Measurements from ENCODE around the gene RAI2.

RAI2 gene

DNA sequence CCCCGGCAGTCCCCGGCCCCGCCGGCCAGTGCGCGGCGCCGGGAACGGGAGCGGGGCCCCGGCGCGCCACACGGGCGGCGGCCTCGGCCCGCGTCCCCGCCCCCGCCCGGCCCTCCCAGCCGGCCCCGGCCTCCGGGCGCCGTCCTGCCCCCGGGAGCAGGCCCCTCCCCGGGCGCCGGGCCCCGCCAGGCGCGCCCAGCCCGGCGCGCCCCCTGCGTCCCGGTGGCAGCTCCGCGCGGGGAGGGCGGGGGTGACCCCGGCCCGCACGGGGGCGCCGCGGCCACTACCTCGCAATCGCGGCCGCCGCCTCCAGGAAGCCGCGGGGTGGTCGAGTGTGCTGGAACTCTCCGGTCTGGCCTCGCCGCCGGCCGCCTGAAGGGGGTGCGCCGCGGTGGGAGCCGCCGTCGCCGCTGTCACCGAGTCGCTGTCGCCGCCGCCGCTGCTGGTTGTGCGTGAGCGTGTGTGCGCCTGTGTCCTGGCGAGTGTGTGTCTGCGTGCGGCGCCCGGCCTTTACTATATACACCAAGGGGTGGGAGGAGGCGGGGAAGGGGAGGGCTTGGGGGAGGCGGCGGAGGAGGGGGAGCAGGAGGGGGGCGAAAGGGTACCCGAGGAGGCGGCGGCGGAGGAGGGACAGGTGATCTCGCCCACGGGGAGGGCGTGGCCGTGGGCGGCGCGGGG is at the start of gene RAI2:
Gene RAI2, minus strand, starts transcription at position 488 of the 678 bp plus-strand sequence. CDS start 59,288 bp downstream, outside the sequence.
- peaks cover 42% of the 10 kb centered on the region for H3K27me3 Mint-ChIP-seq
- peak within 1 kb of the TSS; percentile 46 for H3K4me3 Mint-ChIP-seq

DNA sequence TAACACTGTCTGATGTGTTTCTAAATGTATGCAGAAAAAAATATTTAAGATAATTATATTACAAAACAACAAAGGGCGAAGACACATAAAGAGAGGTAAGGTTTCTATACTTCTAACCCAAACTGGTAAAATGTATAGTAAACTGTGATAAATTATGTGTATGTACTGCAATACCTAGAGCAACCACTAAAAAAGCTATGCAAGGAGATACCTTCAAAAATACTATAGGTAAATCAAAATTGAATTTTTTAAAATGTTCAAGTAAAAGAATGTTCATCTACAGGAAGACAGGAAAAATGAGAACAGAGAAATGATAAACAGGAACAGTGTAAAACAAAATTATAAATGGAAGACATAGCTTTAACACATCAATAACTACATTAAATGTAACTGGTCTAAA is 27.3 kb upstream of the RAI2 start:
- Mint-ChIP-seq H3K36me3 (no peaks in the 10 kb centered on the region), H3K27ac (no peak overlapping the region), H3K9me3 (no peaks in the 10 kb centered on the region), H3K27me3 (peaks cover 8% of the 10 kb centered on the region), H3K4me1 (no peaks in the 10 kb centered on the region), H3K4me3 (no peak overlapping the region)
- ATAC-seq = no peak

More for the DNA sequence above, at the start of gene RAI2:
- no peak for ATAC-seq
- H3K27ac Mint-ChIP-seq = no peak within 1 kb of the TSS
- peaks cover 6% of the 10 kb centered on the region for H3K4me1 Mint-ChIP-seq
- no peaks in the 10 kb centered on the region for H3K36me3 Mint-ChIP-seq
- H3K9me3 Mint-ChIP-seq = no peaks in the 10 kb centered on the region

GRCh38 chrX:17882680-17883079 is 21.6 kb upstream of the RAI2 start:
- Mint-ChIP-seq H3K4me1 (no peaks in the 10 kb centered on the region), H3K27ac (no peak overlapping the region), H3K4me3 (no peak overlapping the region), H3K36me3 (no peaks in the 10 kb centered on the region), H3K9me3 (peaks cover 7% of the 10 kb centered on the region), H3K27me3 (peaks cover 17% of the 10 kb centered on the region)
- ATAC-seq = no peak

DNA sequence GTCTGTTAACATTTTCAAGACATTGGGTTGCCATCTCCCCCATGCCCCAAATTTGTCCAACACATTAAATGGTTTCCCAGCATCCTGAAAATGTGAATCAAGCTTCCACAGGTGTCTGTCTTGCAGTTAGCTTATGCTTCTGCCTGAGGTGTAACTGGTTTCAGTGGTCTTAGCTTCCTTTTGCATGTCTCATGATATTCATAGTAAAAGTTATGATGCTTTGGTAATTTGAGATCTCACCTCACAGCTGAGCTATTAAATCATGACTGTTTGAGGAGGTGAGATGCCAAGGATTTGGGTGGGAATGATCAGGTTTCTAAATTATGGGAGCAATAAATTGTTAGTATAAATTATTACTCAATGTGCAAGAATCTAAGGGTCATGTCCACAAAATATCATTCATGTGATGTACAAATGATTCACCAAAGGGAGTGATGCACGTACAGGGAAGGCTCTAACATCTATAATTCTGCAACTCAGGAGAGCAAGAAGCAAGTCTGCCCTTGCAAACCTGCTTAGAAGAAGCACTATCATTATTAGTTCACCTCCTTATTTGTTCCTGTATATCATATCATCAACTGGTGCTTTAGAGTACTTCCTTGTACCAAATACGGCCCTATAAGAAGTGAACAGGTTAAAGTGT is 17.1 kb upstream of the RAI2 start:
- peaks cover 9% of the 10 kb centered on the region for H3K27me3 Mint-ChIP-seq
- H3K4me1 Mint-ChIP-seq = no peaks in the 10 kb centered on the region
- H3K36me3 Mint-ChIP-seq = no peaks in the 10 kb centered on the region
- ATAC-seq = no peak
- peaks cover 9% of the 10 kb centered on the region for H3K9me3 Mint-ChIP-seq
- no peak overlapping the region for H3K27ac Mint-ChIP-seq
- H3K4me3 Mint-ChIP-seq = no peak overlapping the region

DNA sequence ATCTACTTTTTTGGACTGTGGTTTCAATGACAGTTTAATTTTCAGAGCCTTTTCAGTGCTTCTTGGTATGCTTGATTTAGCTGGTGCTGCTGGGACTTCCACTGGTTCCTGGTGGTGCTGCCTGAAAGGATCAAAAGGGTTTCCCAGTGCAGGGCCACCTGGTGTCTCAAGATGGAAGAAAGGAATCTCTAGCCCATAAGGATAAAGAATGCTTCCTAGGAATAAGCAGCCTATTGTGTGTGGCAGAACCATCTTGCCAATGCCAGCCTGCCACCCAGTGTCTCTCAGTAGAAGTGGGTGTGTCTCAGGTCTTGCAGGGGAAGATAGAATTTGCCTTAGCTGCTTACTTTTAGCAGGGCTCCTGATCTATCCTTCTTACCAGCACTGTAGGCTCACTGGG is 15.0 kb upstream of the RAI2 start:
- H3K4me1 Mint-ChIP-seq = no peaks in the 10 kb centered on the region
- H3K4me3 Mint-ChIP-seq = no peak overlapping the region
- H3K27ac Mint-ChIP-seq = no peak overlapping the region

GRCh38 chrX:17869580-17869979 is 8.5 kb upstream of the RAI2 start:
- Mint-ChIP-seq H3K4me3 (no peak overlapping the region), H3K4me1 (no peaks in the 10 kb centered on the region), H3K27me3 (no peaks in the 10 kb centered on the region), H3K36me3 (no peaks in the 10 kb centered on the region), H3K9me3 (peaks cover 3% of the 10 kb centered on the region), H3K27ac (no peak overlapping the region)
- ATAC-seq = no peak

More for the DNA sequence above, 15.0 kb upstream of the RAI2 start:
- H3K9me3 Mint-ChIP-seq = peaks cover 3% of the 10 kb centered on the region
- no peaks in the 10 kb centered on the region for H3K36me3 Mint-ChIP-seq
- no peak for ATAC-seq
- H3K27me3 Mint-ChIP-seq = no peaks in the 10 kb centered on the region

DNA sequence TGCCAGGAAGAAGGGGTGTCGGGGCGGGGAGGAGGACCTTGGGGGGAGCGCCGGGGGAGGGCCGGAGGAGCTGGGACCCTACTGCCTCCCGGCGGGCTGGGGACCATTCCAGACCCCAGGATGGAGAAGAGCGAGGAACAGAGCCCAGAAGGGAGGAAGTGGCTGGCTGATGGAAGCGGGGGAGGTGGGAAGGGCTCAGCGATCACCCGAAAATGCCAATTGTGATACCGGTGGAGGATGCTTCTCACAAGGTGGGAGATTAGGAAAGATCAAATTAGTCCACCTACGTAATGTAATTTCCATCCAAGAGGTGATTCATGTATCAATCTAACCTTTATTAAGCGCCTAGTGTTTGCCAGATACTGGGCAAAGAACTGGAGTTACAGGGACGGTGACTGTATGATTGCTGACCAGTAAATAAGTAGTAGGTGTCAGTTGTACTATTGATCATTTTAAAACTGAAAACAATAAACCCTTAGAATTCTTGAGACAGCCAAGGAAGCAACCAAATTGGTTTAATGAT is 452 bp upstream of the RAI2 start:
- Mint-ChIP-seq H3K27me3 (peaks cover 42% of the 10 kb centered on the region), H3K4me1 (peaks cover 6% of the 10 kb centered on the region), H3K4me3 (no peak overlapping the region), H3K9me3 (no peaks in the 10 kb centered on the region), H3K36me3 (no peaks in the 10 kb centered on the region), H3K27ac (no peak overlapping the region)
- no peak for ATAC-seq

DNA sequence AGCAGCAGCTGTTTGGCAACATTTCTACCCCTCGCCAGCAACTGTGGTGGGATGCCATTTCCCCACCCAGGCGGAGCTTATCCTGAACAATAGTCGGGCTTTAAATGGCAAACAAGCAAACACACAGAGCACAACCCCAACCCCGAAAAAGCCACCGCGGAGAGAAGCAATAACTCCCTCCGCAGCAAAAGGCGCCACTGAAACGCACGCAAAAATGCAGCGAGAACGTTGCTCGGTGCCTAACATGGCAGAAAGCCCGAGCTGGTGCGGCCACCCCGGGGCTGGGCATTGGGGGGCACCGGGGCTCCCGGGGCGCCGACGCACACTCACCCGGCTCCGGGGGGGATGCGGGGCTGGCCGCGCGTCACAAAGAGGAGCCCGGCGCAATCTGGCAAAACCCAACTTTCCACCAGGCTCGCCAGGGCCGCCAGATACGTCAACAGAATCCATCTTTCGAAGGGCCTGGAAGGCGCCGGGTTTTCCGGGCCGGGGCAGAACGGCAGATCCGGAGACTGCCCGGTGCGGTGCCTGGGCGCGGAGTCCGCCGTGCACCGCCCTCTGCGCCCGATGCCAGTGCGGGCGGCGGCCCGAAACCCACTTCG is 818 bp downstream of the RAI2 start:
- Mint-ChIP-seq H3K36me3 (no peaks in the 10 kb centered on the region), H3K9me3 (no peaks in the 10 kb centered on the region), H3K27me3 (peaks cover 42% of the 10 kb centered on the region), H3K4me1 (peaks cover 6% of the 10 kb centered on the region), H3K27ac (no peak overlapping the region), H3K4me3 (no peak overlapping the region)
- ATAC-seq = no peak

GRCh38 chrX:17859609-17860178 is 1.4 kb downstream of the RAI2 start:
- H3K4me1 Mint-ChIP-seq = peaks cover 6% of the 10 kb centered on the region
- H3K27ac Mint-ChIP-seq = no peak overlapping the region
- ATAC-seq = no peak
- H3K27me3 Mint-ChIP-seq = peaks cover 42% of the 10 kb centered on the region
- no peaks in the 10 kb centered on the region for H3K36me3 Mint-ChIP-seq
- no peaks in the 10 kb centered on the region for H3K9me3 Mint-ChIP-seq
- no peak overlapping the region for H3K4me3 Mint-ChIP-seq

DNA sequence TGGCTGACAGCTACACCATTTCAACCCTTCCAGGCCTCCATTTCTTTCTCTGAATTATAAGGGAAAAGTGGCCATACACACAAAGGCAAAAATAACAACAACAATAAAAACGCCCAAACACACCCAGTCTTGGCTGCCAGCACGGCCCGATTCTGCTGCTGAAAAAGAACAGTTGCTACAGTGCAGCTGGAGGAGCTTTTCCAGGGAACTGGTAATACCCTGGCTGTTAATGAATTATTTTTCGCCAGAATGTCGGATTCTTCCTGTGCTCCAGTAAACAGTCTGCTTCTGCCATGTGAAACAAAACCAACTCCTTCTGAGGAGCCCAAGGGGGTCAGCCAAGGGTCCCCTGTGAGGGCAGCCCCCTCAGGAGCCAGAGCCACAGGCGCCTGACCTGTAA is 6.6 kb downstream of the RAI2 start:
- H3K27ac Mint-ChIP-seq = no peak overlapping the region
- no peaks in the 10 kb centered on the region for H3K36me3 Mint-ChIP-seq
- peaks cover 16% of the 10 kb centered on the region for H3K27me3 Mint-ChIP-seq

GRCh38 chrX:17854069-17854468 is 7.0 kb downstream of the RAI2 start:
- no peaks in the 10 kb centered on the region for H3K4me1 Mint-ChIP-seq
- H3K27ac Mint-ChIP-seq = no peak overlapping the region
- ATAC-seq = no peak
- no peak overlapping the region for H3K4me3 Mint-ChIP-seq
- no peaks in the 10 kb centered on the region for H3K9me3 Mint-ChIP-seq
- H3K36me3 Mint-ChIP-seq = no peaks in the 10 kb centered on the region
- peaks cover 14% of the 10 kb centered on the region for H3K27me3 Mint-ChIP-seq

More for the DNA sequence above, 6.6 kb downstream of the RAI2 start:
- no peaks in the 10 kb centered on the region for H3K9me3 Mint-ChIP-seq
- no peaks in the 10 kb centered on the region for H3K4me1 Mint-ChIP-seq
- no peak for ATAC-seq
- no peak overlapping the region for H3K4me3 Mint-ChIP-seq

DNA sequence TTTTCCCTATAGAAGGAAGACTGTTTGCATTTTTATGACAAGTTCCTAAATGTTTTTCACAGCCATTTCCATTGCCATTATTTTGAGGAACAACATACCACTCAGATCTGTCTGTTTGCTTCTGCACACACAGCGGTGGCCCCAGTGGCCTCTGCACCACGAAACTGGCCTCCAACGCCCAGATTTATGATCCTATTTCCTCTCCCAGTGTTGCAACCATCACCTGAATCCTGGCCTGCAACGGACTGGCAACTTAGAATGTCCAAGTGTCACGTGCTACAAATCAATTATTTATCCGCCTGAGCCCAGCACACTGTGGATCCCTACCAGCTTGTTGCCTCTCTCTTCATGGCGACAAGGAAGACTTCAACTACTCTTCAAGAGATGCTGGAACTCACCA is 9.2 kb downstream of the RAI2 start:
- Mint-ChIP-seq H3K9me3 (no peaks in the 10 kb centered on the region), H3K4me1 (no peaks in the 10 kb centered on the region), H3K4me3 (no peak overlapping the region), H3K27ac (no peak overlapping the region), H3K36me3 (no peaks in the 10 kb centered on the region), H3K27me3 (no peaks in the 10 kb centered on the region)
- ATAC-seq = no peak

DNA sequence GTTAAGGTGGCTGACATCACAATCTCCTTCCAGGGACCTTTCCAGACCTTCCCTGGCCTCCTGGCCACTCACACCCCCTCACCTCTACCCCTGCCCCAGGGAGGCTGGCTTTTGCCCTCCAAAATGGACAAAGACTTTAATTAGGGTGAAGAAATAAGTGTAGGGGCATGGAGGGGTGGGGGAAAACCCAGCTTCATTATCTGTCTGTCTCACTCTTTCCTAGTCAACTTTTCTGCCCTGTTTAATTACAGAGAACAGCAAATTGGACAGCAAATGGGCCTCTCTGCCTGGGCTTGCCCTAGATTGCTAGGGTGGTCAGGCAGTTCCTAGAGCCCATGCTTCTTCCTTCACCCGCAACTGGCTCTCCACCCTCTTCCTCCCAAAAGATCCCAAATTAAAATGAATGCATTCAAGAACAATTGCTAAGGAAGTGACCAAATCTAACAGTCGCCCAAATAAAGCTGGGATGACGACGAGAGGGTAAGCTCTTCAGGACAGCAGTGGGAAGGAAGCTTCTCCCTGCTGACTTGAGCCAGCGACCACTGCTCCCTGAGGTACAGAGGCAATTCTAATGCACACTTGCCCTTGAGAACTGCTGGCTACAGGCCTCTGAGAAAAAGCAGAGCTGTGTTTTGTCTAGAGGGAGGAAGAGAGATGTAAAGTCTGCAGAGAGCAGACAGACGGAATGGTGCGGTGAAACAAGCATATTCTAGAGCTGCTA is 12.4 kb downstream of the RAI2 start:
- no peaks in the 10 kb centered on the region for H3K4me1 Mint-ChIP-seq
- no peak overlapping the region for H3K4me3 Mint-ChIP-seq
- no peaks in the 10 kb centered on the region for H3K36me3 Mint-ChIP-seq
- no peaks in the 10 kb centered on the region for H3K9me3 Mint-ChIP-seq
- no peak for ATAC-seq
- H3K27ac Mint-ChIP-seq = no peak overlapping the region
- no peaks in the 10 kb centered on the region for H3K27me3 Mint-ChIP-seq

- Mint-ChIP-seq H3K4me3 (no peak overlapping the region), H3K9me3 (no peaks in the 10 kb centered on the region), H3K36me3 (no peaks in the 10 kb centered on the region), H3K27me3 (no peaks in the 10 kb centered on the region), H3K27ac (no peak overlapping the region), H3K4me1 (no peaks in the 10 kb centered on the region)
- no peak for ATAC-seq
Measured at GRCh38 chrX:17846045-17846444, 15.1 kb downstream of the RAI2 start.

- H3K4me1 Mint-ChIP-seq = no peaks in the 10 kb centered on the region
- H3K9me3 Mint-ChIP-seq = no peaks in the 10 kb centered on the region
- no peaks in the 10 kb centered on the region for H3K36me3 Mint-ChIP-seq
- no peak overlapping the region for H3K4me3 Mint-ChIP-seq
- no peaks in the 10 kb centered on the region for H3K27me3 Mint-ChIP-seq
- no peak overlapping the region for H3K27ac Mint-ChIP-seq
- ATAC-seq = no peak
Measured at GRCh38 chrX:17844236-17844635, 16.9 kb downstream of the RAI2 start.
